Measurements from ENCODE around the gene CD69.

DNA sequence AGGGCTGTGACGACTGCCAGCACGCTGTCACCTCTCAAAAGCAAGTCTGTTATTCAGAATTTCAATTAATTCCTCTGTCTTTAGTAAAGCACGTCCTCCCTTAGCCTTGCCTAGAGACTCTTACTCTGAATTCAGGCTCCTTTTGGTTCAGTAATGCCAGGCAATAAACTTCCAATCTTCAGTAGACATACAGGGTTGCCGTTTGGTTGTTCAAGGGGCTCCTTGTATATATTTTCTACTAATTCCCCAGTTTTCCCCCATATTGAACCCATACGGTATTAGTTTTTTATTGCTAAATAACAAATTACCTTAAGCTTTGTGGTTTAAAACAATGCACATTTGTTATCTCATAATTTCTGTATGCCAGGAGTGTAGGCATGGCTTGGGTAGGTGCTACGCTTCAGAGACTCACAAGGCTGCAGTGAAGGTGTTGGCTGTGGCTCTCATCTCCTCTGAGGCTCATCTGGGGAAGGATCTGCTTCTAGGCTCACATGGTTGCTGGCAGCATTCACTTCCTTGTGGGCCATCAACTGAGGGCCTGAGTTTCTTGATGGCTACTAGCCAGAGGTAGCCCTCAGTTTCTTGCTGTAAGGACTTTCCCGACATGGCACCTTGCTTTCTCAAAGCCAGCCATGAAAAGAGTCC is 20.5 kb downstream of the CD69 start:
- TF ChIP-seq, protein P1, sequence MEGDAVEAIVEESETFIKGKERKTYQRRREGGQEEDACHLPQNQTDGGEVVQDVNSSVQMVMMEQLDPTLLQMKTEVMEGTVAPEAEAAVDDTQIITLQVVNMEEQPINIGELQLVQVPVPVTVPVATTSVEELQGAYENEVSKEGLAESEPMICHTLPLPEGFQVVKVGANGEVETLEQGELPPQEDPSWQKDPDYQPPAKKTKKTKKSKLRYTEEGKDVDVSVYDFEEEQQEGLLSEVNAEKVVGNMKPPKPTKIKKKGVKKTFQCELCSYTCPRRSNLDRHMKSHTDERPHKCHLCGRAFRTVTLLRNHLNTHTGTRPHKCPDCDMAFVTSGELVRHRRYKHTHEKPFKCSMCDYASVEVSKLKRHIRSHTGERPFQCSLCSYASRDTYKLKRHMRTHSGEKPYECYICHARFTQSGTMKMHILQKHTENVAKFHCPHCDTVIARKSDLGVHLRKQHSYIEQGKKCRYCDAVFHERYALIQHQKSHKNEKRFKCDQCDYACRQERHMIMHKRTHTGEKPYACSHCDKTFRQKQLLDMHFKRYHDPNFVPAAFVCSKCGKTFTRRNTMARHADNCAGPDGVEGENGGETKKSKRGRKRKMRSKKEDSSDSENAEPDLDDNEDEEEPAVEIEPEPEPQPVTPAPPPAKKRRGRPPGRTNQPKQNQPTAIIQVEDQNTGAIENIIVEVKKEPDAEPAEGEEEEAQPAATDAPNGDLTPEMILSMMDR (IDR thresholded peaks at IDR 0.05; ENCODE audit: low read depth, low read length, poor library complexity, severe bottlenecking) = no peak
- TF ChIP-seq EZH2phosphoT487 (IDR thresholded peaks at IDR 0.05; ENCODE audit: borderline replicate concordance, low read length) = no peak

All from DOHH2 (cell line).